ENCODE data around the gene CSTPP1.

The CSTPP1 gene

GRCh38 chr11:47161890-47162289, 225.3 kb downstream of the CSTPP1 start:
- no peak for TF ChIP-seq CTCF (IDR thresholded peaks at IDR 0.05; ENCODE audit: poor library complexity, severe bottlenecking)
- peaks cover 28% of the 10 kb centered on the region for H3K36me3 ChIP-seq (ENCODE audit: low read depth)

GRCh38 chr11:47162426-47162825, 225.9 kb downstream of the CSTPP1 start:
- ATAC-seq (ENCODE audit: low read depth): no peak
- H3K4me1 ChIP-seq (ENCODE audit: insufficient read depth, poor library complexity, severe bottlenecking): no peaks in the 10 kb centered on the region
- no peaks in the 10 kb centered on the region for H3K9me3 ChIP-seq (ENCODE audit: severe bottlenecking)
- H3K4me3 ChIP-seq (ENCODE audit: severe bottlenecking): no peak overlapping the region
- H3K36me3 ChIP-seq (ENCODE audit: low read depth): peaks cover 34% of the 10 kb centered on the region
- no peak for TF ChIP-seq CTCF (IDR thresholded peaks at IDR 0.05; ENCODE audit: poor library complexity, severe bottlenecking)
- DNase-seq (ENCODE audit: low spot score): no peak
- H3K27ac ChIP-seq (ENCODE audit: poor library complexity, severe bottlenecking): no peak overlapping the region
- H3K27me3 ChIP-seq (ENCODE audit: insufficient read depth, poor library complexity, severe bottlenecking): no peaks in the 10 kb centered on the region

More at GRCh38 chr11:47161890-47162289, 225.3 kb downstream of the CSTPP1 start:
- no peaks in the 10 kb centered on the region for H3K4me1 ChIP-seq (ENCODE audit: insufficient read depth, poor library complexity, severe bottlenecking)
- DNase-seq (ENCODE audit: low spot score): no peak
- no peaks in the 10 kb centered on the region for H3K27me3 ChIP-seq (ENCODE audit: insufficient read depth, poor library complexity, severe bottlenecking)
- H3K4me3 ChIP-seq (ENCODE audit: severe bottlenecking): no peak overlapping the region
- no peak overlapping the region for H3K27ac ChIP-seq (ENCODE audit: poor library complexity, severe bottlenecking)
- no peak for ATAC-seq (ENCODE audit: low read depth)
- H3K9me3 ChIP-seq (ENCODE audit: severe bottlenecking): no peaks in the 10 kb centered on the region

- no peaks in the 10 kb centered on the region for H3K27me3 ChIP-seq (ENCODE audit: insufficient read depth, poor library complexity, severe bottlenecking)
- H3K9me3 ChIP-seq (ENCODE audit: severe bottlenecking): no peaks in the 10 kb centered on the region
- no peak for ATAC-seq (ENCODE audit: low read depth)
- H3K36me3 ChIP-seq (ENCODE audit: low read depth): peaks cover 41% of the 10 kb centered on the region
- TF ChIP-seq CTCF (IDR thresholded peaks at IDR 0.05; ENCODE audit: poor library complexity, severe bottlenecking): no peak
- no peak overlapping the region for H3K27ac ChIP-seq (ENCODE audit: poor library complexity, severe bottlenecking)
- no peak for DNase-seq (ENCODE audit: low spot score)
- H3K4me1 ChIP-seq (ENCODE audit: insufficient read depth, poor library complexity, severe bottlenecking): no peaks in the 10 kb centered on the region
- no peak overlapping the region for H3K4me3 ChIP-seq (ENCODE audit: severe bottlenecking)
These were observed 226.6 kb downstream of the CSTPP1 start for GRCh38 chr11:47163193-47163592.

GRCh38 chr11:47163898-47164297, 227.3 kb downstream of the CSTPP1 start:
- no peak for TF ChIP-seq CTCF (IDR thresholded peaks at IDR 0.05; ENCODE audit: poor library complexity, severe bottlenecking)
- ATAC-seq (ENCODE audit: low read depth): no peak
- H3K4me3 ChIP-seq (ENCODE audit: severe bottlenecking): no peak overlapping the region

GRCh38 chr11:47164321-47164720, 227.8 kb downstream of the CSTPP1 start:
- DNase-seq (ENCODE audit: low spot score) (no peak), ATAC-seq (ENCODE audit: low read depth) (no peak)
- Histone ChIP-seq H3K27ac (ENCODE audit: poor library complexity, severe bottlenecking) (no peak overlapping the region), H3K4me3 (ENCODE audit: severe bottlenecking) (no peak overlapping the region), H3K9me3 (ENCODE audit: severe bottlenecking) (no peaks in the 10 kb centered on the region), H3K27me3 (ENCODE audit: insufficient read depth, poor library complexity, severe bottlenecking) (no peaks in the 10 kb centered on the region), H3K36me3 (ENCODE audit: low read depth) (peaks cover 53% of the 10 kb centered on the region), H3K4me1 (ENCODE audit: insufficient read depth, poor library complexity, severe bottlenecking) (no peaks in the 10 kb centered on the region)
- TF ChIP-seq CTCF (IDR thresholded peaks at IDR 0.05; ENCODE audit: poor library complexity, severe bottlenecking): no peak

More at GRCh38 chr11:47163898-47164297, 227.3 kb downstream of the CSTPP1 start:
- no peaks in the 10 kb centered on the region for H3K9me3 ChIP-seq (ENCODE audit: severe bottlenecking)
- no peak overlapping the region for H3K27ac ChIP-seq (ENCODE audit: poor library complexity, severe bottlenecking)
- no peaks in the 10 kb centered on the region for H3K27me3 ChIP-seq (ENCODE audit: insufficient read depth, poor library complexity, severe bottlenecking)
- H3K36me3 ChIP-seq (ENCODE audit: low read depth): peaks cover 48% of the 10 kb centered on the region
- DNase-seq (ENCODE audit: low spot score): no peak
- no peaks in the 10 kb centered on the region for H3K4me1 ChIP-seq (ENCODE audit: insufficient read depth, poor library complexity, severe bottlenecking)

Data from RWPE2 (cell line).